Measurements from ENCODE around the gene MT1E. TPM values are rescaled to one million over a fixed set of nuclear protein-coding genes. Genes with fewer than 3 reads are reported as not detected.

MT1E gene
- 74.2 and 274 TPM in 2 replicates for total RNA-seq

GRCh38 chr16:56625140-56625942 is at the start of gene MT1E:
TSS of gene MT1E (plus strand) at chr16:56625781. CDS start at chr16:56625852, 71 bp downstream.

GRCh38 chr16:56589141-56590039 is 36.2 kb upstream of the MT1E start, which contains the start of gene MT3:
TSS of gene MT3 (plus strand) at chr16:56589528. CDS start at chr16:56589591, 63 bp downstream.

GRCh38 chr16:56608043-56608875 is 17.3 kb upstream of the MT1E start, which contains the start of gene MT2A:
TSS of gene MT2A (plus strand) at chr16:56608584. CDS start at chr16:56608656, 72 bp downstream.

GRCh38 chr16:56632156-56632847 is 6.7 kb downstream of the MT1E start, which contains the start of gene MT1M:
TSS of gene MT1M (plus strand) at chr16:56632659. CDS start at chr16:56632732, 73 bp downstream.

GRCh38 chr16:56637814-56638750 is 12.5 kb downstream of the MT1E start, which contains the start of gene MT1A:
TSS of gene MT1A (plus strand) at chr16:56638666. CDS start at chr16:56638739, 73 bp downstream.

GRCh38 chr16:56651586-56651985 is 26.0 kb downstream of the MT1E start, which contains the start of gene MT1B:
TSS of gene MT1B (plus strand) at chr16:56651886. CDS start at chr16:56651954, 68 bp downstream.

GRCh38 chr16:56657555-56658326 is 32.2 kb downstream of the MT1E start, which contains the start of gene MT1F:
TSS of gene MT1F (plus strand) at chr16:56657959. CDS start at chr16:56658059, 100 bp downstream.

GRCh38 chr16:56667581-56668571 is 42.3 kb downstream of the MT1E start, which contains the start of gene MT1G:
TSS of gene MT1G (minus strand) at chr16:56668065. CDS start at chr16:56667993, 72 bp downstream.

GRCh38 chr16:56669005-56669839 is 43.6 kb downstream of the MT1E start, which contains the start of gene MT1H:
TSS of gene MT1H (plus strand) at chr16:56669814. CDS start at chr16:56669885, 71 bp downstream.

Other genes with a start within 250 kb of the MT1E start
- gene AMFR, start 200.2 kb upstream of the MT1E start, total RNA-seq: 235 and 267 TPM in 2 replicates
- gene NUDT21, start 174.4 kb upstream of the MT1E start, total RNA-seq: 39.6 and 59.7 TPM in 2 replicates
- gene OGFOD1, start 174.2 kb upstream of the MT1E start, total RNA-seq: 63.6 and 156 TPM in 2 replicates
- gene BBS2, start 105.8 kb upstream of the MT1E start, total RNA-seq: 57.6 and 62.5 TPM in 2 replicates
- not detected in 2 replicates for gene MT4, start 60.7 kb upstream of the MT1E start, total RNA-seq
- gene MT3, start 36.3 kb upstream of the MT1E start, total RNA-seq: not detected in 2 replicates
- 15.4 and 173 TPM in 2 replicates for gene MT2A, start 17.2 kb upstream of the MT1E start, total RNA-seq
- gene MT1M, start 6.9 kb downstream of the MT1E start, total RNA-seq: 0.34 and 0.57 TPM in 2 replicates
- not detected in 2 replicates for gene MT1A, start 12.9 kb downstream of the MT1E start, total RNA-seq
- not detected in 2 replicates for gene MT1B, start 26.1 kb downstream of the MT1E start, total RNA-seq
- 1.4 and 4.3 TPM in 2 replicates for gene MT1F, start 32.2 kb downstream of the MT1E start, total RNA-seq
- 0.68 and 3.3 TPM in 2 replicates for gene MT1G, start 42.3 kb downstream of the MT1E start, total RNA-seq
- gene MT1H, start 44.0 kb downstream of the MT1E start, total RNA-seq: not detected in 2 replicates
- gene MT1X, start 56.7 kb downstream of the MT1E start, total RNA-seq: 103 and 1,248 TPM in 2 replicates
- gene NUP93, start 104.3 kb downstream of the MT1E start, total RNA-seq: 55.5 and 57.1 TPM in 2 replicates
- not detected in 2 replicates for gene SLC12A3, start 239.4 kb downstream of the MT1E start, total RNA-seq